HEK293 (cell line): Measurements from ENCODE around the gene PDK3.

ENCODE experiments used
- CTCF ChIP-seq: fragments of 450-650 bp; formaldehyde crosslinking; IDR thresholded peaks from 2 replicates; pipeline ENCODE4 v1.5.1; 2016; ENCODE audit warnings: missing biosample characterization, missing genetic modification characterization
- REST ChIP-seq: fragments of 450-650 bp; formaldehyde crosslinking; IDR thresholded peaks from 2 replicates; pipeline ENCODE4 v1.5.1; 2016; ENCODE audit warnings: missing biosample characterization, missing genetic modification characterization
- SCRT2 ChIP-seq: fragments of 450-650 bp; formaldehyde crosslinking; IDR thresholded peaks from 2 replicates; pipeline ENCODE4 v1.5.1; 2016; ENCODE audit warnings: missing biosample characterization, missing genetic modification characterization
- SP2 ChIP-seq: fragments of 450-650 bp; formaldehyde crosslinking; IDR thresholded peaks from 2 replicates; pipeline ENCODE4 v1.5.1; 2016; ENCODE audit warnings: missing biosample characterization, missing genetic modification characterization
- ZBTB44 ChIP-seq: fragments of 450-650 bp; IDR thresholded peaks from 2 replicates; pipeline ENCODE4 v1.5.1; 2018; ENCODE audit warnings: missing biosample characterization, mild to moderate bottlenecking, missing genetic modification characterization
- ZNF501 ChIP-seq: fragments of 450-650 bp; formaldehyde crosslinking; IDR thresholded peaks from 2 replicates; pipeline ENCODE4 v1.5.1; 2016; ENCODE audit warnings: missing biosample characterization, missing genetic modification characterization
- ZNF707 ChIP-seq: fragments of 450-650 bp; formaldehyde crosslinking; IDR thresholded peaks from 2 replicates; pipeline ENCODE4 v1.5.1; 2016; ENCODE audit warnings: missing biosample characterization, missing genetic modification characterization

- TF ChIP-seq REST: no peak
- TF ChIP-seq CTCF (tag by site-specific recombination): no peak
- no peak for TF ChIP-seq ZBTB44 (tag by site-specific recombination)
- no peak for TF ChIP-seq SP2 (tag by site-specific recombination)
- no peak for TF ChIP-seq ZNF501 (tag by site-specific recombination)
- no peak for TF ChIP-seq ZNF707 (tag by site-specific recombination)
- TF ChIP-seq SCRT2 (tag by site-specific recombination): no peak
These were observed 40.1 kb upstream of the PDK3 start for GRCh38 chrX:24424948-24425347.
